Loucy (cell line): ENCODE data around the gene PPFIBP1.

Experiments
- CTCF ChIP-seq: fragments of 200-600 bp; sonication (generic); conservative IDR thresholded peaks from 2 replicates; pipeline ENCODE4 v1.5.1; 2014; ENCODE audit warnings: mild to moderate bottlenecking, antibody characterized with exemption, low read length
- EZH2phosphoT487 ChIP-seq: fragments of 200-600 bp; IDR thresholded peaks from 2 replicates; pipeline ENCODE4 v1.6.1; 2018; ENCODE audit warnings: antibody characterized with exemption, mild to moderate bottlenecking, moderate library complexity, borderline replicate concordance

- TF ChIP-seq CTCF (no peak), EZH2phosphoT487 (no peak)
Observed at GRCh38 chr12:27528788-27529187, 4.8 kb downstream of the PPFIBP1 start.
